ENCODE results near the gene SEC11C.

GRCh38 chr18:59124370-59124704, 15.3 kb upstream of the SEC11C start:
- TF ChIP-seq PRDM15 (CRISPR knock-in tag; IDR thresholded peaks at IDR 0.05): no peak
- no peak for TF ChIP-seq CREB1 (CRISPR knock-in tag; IDR thresholded peaks at IDR 0.05)
- TF ChIP-seq CTCF (IDR thresholded peaks at IDR 0.05): no peak
- no peak for TF ChIP-seq ATF2 (CRISPR knock-in tag; IDR thresholded peaks at IDR 0.05; ENCODE audit: borderline replicate concordance, low read depth)
- TF ChIP-seq ETV6 (CRISPR knock-in tag; IDR thresholded peaks at IDR 0.05): no peak
- TF ChIP-seq E2F5 (CRISPR knock-in tag; IDR thresholded peaks at IDR 0.05): no peak
- TF ChIP-seq NR1H2 (CRISPR knock-in tag; IDR thresholded peaks at IDR 0.05): no peak
- TF ChIP-seq MAX (CRISPR knock-in tag; IDR thresholded peaks at IDR 0.05): no peak
- no peak for TF ChIP-seq ZNF219 (CRISPR knock-in tag; IDR thresholded peaks at IDR 0.05; ENCODE audit: borderline replicate concordance)
- TF ChIP-seq ZNF232 (CRISPR knock-in tag; IDR thresholded peaks at IDR 0.05): no peak
- TF ChIP-seq ESRRA (CRISPR knock-in tag; IDR thresholded peaks at IDR 0.05; ENCODE audit: borderline replicate concordance): no peak

All from WTC11 (cell line).